HAP-1 (cell line): Measurements from ENCODE around the gene FNIP1.
"Not testable (repeated sequence)": the region's sequence is repeated elsewhere in the genome, so short reads cannot be mapped to it uniquely, and the experiment has no call there.

Source experiments
- DNase-seq, 2 experiments: peaks; one replicate each; pipeline ENCODE4 v3.0.0-alpha.2; 2016 to 2020; ENCODE audit warnings: low spot score in 2 of 2
- H3K27me3 ChIP-seq: fragments of 250-450 bp; sonication (Bioruptor Pico); 2 replicates; pipeline ENCODE4 v1.5.1; 2020; ENCODE audit warnings: low read depth, mild to moderate bottlenecking, moderate library complexity
- H3K36me3 ChIP-seq: fragments of 250-450 bp; sonication (Bioruptor Pico); replicated peaks from 2 replicates; pipeline ENCODE4 v1.5.1; 2020; ENCODE audit warnings: mild to moderate bottlenecking
- H3K4me1 ChIP-seq: fragments of 250-450 bp; sonication (Bioruptor Pico); 2 replicates; pipeline ENCODE4 v1.5.1; 2020; ENCODE audit warnings: mild to moderate bottlenecking
- H3K4me3 ChIP-seq: fragments of 250-450 bp; sonication (Bioruptor Pico); 2 replicates; pipeline ENCODE4 v1.5.1; 2020; ENCODE audit warnings: mild to moderate bottlenecking, moderate library complexity
- H3K9me3 ChIP-seq: fragments of 250-450 bp; sonication (Bioruptor Pico); 2 replicates; pipeline ENCODE4 v1.5.1; 2020; ENCODE audit warnings: mild to moderate bottlenecking, moderate library complexity
- in situ Hi-C: fragments of 300-500 bp; cut with MboI; formaldehyde crosslinking; loops from 3 replicates; pipeline ENCODE4 v1.14.3; 2020; ENCODE audit warnings: low sequenced_read_pairs, inconsistent platforms, mixed read lengths

FNIP1 gene

DNA sequence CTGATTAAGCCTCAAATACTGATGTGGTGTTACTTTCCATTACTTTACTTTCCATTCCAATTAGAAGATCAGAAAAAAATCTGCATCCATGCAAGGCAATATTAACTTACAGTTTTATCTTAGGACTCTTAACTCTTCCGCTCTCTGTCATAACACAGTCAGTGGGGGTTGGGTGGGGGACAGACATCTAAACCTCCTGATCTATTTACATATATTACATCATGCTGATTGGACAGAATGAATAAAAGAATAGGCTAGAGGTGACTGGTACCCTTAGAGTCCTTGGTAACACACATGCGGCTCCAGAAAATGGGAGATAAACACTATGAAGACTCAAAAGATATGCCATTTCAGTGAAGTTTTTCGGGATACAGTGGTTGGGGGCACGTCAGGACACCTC lies 189.4 kb downstream of the FNIP1 start:
- Histone ChIP-seq H3K4me3 (no peak overlapping the region), H3K9me3 (no peaks in the 10 kb centered on the region), H3K4me1 (peaks cover 6% of the 10 kb centered on the region), H3K27me3 (no peaks in the 10 kb centered on the region), H3K36me3 (no peaks in the 10 kb centered on the region)
- in situ Hi-C loops: no loop called here
- DNase-seq: no peak

DNA sequence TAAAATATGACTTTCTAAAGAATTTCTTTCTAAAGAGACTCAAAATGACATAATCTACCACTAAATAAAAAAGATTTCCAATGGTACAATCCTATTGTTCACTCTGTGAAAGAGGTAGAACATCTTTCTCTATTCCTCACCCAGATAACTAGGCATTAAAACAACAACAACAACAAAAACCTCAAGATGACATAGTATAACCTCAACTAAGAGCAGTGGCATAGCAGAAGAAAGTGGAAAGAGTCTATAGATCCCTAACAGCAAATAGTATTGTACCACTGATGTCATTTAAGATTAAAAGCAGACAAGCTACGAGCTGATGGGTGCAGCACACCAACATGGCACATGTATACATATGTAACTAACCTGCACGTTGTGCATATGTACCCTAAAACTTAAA lies 191.7 kb downstream of the FNIP1 start:
- in situ Hi-C loops: no loop called here
- no peaks in the 10 kb centered on the region for H3K27me3 ChIP-seq

DNA sequence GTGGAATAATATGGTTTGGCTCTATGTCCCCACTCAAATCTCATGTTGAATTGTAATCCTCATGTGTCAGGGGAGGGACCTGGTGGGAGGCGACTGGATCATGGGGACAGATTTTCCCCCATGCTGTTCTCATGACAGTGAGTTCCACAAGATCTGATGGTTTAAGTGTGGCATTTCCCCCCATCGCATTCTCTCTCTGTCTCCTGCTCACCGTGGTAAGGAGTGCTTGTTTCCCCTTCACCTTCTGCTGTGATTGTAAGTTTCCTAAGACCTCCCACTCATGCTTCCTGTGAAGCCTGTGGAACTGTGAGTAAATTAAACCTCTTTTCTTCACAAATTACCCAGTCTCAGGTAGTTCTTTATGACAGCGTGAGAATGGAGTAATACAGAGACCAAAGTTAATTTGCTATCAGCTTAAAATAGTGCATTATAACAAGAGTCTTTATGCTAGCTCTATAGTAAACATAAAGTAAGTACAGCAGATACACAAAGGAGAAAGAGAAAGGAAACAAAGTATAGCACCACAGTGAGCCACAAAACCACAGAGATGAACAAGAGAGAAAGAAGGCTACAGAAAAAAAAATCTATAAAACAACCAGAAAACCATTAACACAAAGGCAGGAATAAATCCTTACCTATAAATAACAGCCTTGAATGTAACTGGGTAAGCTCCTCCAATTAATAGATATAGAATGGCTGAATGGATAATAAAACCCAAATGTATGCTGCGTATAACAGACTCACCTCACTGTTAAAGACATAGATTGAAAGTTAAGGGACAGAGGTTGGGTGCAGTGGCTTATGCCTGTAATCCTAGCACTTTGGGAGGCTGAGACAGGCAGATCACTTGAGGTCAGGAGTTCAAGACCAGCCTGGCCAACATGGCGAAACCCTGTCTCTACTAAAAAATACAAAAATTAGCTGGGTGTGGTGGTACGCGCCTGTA lies 201.5 kb downstream of the FNIP1 start:
- no peak for DNase-seq
- Histone ChIP-seq H3K9me3 (peaks cover 8% of the 10 kb centered on the region), H3K27me3 (no peaks in the 10 kb centered on the region), H3K4me3 (no peak overlapping the region), H3K36me3 (peaks cover 9% of the 10 kb centered on the region), H3K4me1 (peaks cover 11% of the 10 kb centered on the region)
- in situ Hi-C loops: no loop called here

More for the DNA sequence above, 191.7 kb downstream of the FNIP1 start:
- DNase-seq: no peak
- Histone ChIP-seq H3K4me3 (no peak overlapping the region), H3K4me1 (no peaks in the 10 kb centered on the region; the same call in 1 of the 2 replicates), H3K36me3 (no peaks in the 10 kb centered on the region; the same call in 1 of the 2 replicates), H3K9me3 (no peaks in the 10 kb centered on the region)

DNA sequence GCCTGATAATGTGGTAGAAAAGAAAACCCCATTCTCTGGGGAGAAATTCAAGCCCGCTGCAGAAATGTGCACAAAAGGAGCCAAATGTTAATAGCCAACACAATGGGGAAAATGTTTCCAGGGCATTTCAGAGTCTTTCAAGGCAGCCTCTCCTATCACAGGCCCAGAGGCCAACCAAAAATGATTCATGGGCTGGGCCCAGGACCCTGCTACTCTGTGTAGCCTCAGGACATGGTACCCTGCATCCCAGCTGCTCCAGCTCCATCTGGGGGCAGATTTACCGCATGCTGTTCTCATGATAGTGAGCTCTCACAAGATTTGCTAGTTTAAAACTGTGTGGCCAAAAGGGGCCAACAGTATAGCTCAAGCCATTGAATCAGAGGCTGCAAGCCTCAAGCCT lies 202.9 kb downstream of the FNIP1 start:
- Histone ChIP-seq H3K36me3 (peaks cover 9% of the 10 kb centered on the region), H3K4me3 (no peak overlapping the region), H3K4me1 (peaks cover 11% of the 10 kb centered on the region), H3K9me3 (peaks cover 8% of the 10 kb centered on the region), H3K27me3 (no peaks in the 10 kb centered on the region)
- DNase-seq: peak; percentile 47 to 62
- in situ Hi-C loops: loop anchor here (5.0 kb wide), 1 partner anchor 413 kb away; no protein-coding TSS in a partner anchor

GRCh38 chr5:131593436-131593835 lies 203.4 kb downstream of the FNIP1 start:
- not testable (repeated sequence) for H3K36me3 ChIP-seq, DNase-seq, H3K4me3 ChIP-seq, H3K27me3 ChIP-seq, H3K9me3 ChIP-seq
- H3K4me1 ChIP-seq: peaks cover 11% of the 10 kb centered on the region
- in situ Hi-C loops: loop anchor here (5.0 kb wide), 1 partner anchor 414 kb away; no protein-coding TSS in a partner anchor
